Right lobe of liver (tissue), 6 donors: ENCODE data around the gene GABRG3. TPM values are rescaled to one million over a fixed set of nuclear protein-coding genes. Genes with fewer than 3 reads are reported as not detected.

Experiments
- ATAC-seq, 4 donors: fragments of 200-7000 bp; cut with Tn5 transposase; one replicate each; pipeline ENCODE4 v1.9.1; 2020; ENCODE audit warnings: mild to moderate bottlenecking in 4 of 4, moderate library complexity in 4 of 4
- DNase-seq, 3 donors: peaks; one replicate each; pipeline ENCODE4 v3.0.0-alpha.2; 2020
- H3K27ac ChIP-seq, 3 donors: fragments of 200-600 bp; one replicate each; pipeline ENCODE4 v1.8.0; 2022
- H3K27me3 ChIP-seq, 2 donors: fragments of 200-600 bp; one replicate each; pipeline ENCODE4 v1.8.0; 2022
- H3K36me3 ChIP-seq, 4 donors: fragments of 200-600 bp; sonication (generic) in 1 of 4; one replicate each; pipeline versions ENCODE4 v1.5.1 to v1.8.0; 2017 to 2022; ENCODE audit warnings: control low read depth in 1 of 4
- H3K4me1 ChIP-seq, 4 donors: fragments of 200-600 bp; sonication (generic) in 1 of 4; one replicate each; pipeline versions ENCODE4 v1.5.1 to v1.8.0; 2017 to 2022; ENCODE audit warnings: control low read depth in 1 of 4
- H3K4me3 ChIP-seq, 3 donors: fragments of 200-600 bp; one replicate each; pipeline ENCODE4 v1.8.0; 2022
- H3K9me3 ChIP-seq, 4 donors: fragments of 200-600 bp; sonication (generic) in 1 of 4; one replicate each; pipeline versions ENCODE4 v1.5.1 to v1.8.0; 2017 to 2022; ENCODE audit warnings: control low read depth in 1 of 4
- CTCF ChIP-seq, 4 donors: fragments of 200-600 bp in 3 of 4; fragments of 450-650 bp in 1 of 4; IDR thresholded peaks; one replicate each; pipeline versions ENCODE4 v1.5.1 to v1.8.0; 2016 to 2022; ENCODE audit warnings: antibody characterized with exemption in 4 of 4, mild to moderate bottlenecking in 2 of 4
- POLR2A ChIP-seq: fragments of 450-650 bp; IDR thresholded peaks from one replicate; pipeline ENCODE4 v1.6.1; 2017; ENCODE audit warnings: antibody characterized with exemption, mild to moderate bottlenecking
- WGBS: methylation state at CpG from one replicate; pipeline ENCODE4 v1.1.6; 2018; ENCODE audit warnings: low coverage, low lambda C conversion rate; ENCODE audit not compliant: insufficient coverage; ENCODE audit errors: missing lambda C conversion rate; 5-methylcytosine and 5-hydroxymethylcytosine counted together
- intact Hi-C, 2 donors: fragments of 100-400 bp; cut with DNase I; formaldehyde crosslinking; loops; one replicate each; pipeline versions ENCODE4 v1.11.2 to v1.14.1; 2022
- total RNA-seq, 6 experiments: library from RNA; depleted of rRNA in 2 of 6; stranded (reverse); fragments of >200 nt in 2 of 6; fragmentation: NEBNext Ultra II Directional in 3 of 6; extraction: Animal tissue kit (Norgen Biotek cat#: 25700) in 3 of 6; gene quantifications; one replicate each; pipeline versions ENCODE4 v1.1.0 to v1.2.4, GENCODE V29; 2016 to 2023
- donor health status: DM: no; HTN: yes; CAD: no.
- donor health status: DM: no; HTN: no; CAD: no.
- donor health status: DM: no; HTN: no; CAD: no.
- donor health status: DM: no; HTN: yes; CAD: no.
- donor health status: DM: no; HTN: yes; CAD: no.

GABRG3 gene
- total RNA-seq, 6 experiments from 2014 or later: 0.18 TPM; not detected in 5

DNA sequence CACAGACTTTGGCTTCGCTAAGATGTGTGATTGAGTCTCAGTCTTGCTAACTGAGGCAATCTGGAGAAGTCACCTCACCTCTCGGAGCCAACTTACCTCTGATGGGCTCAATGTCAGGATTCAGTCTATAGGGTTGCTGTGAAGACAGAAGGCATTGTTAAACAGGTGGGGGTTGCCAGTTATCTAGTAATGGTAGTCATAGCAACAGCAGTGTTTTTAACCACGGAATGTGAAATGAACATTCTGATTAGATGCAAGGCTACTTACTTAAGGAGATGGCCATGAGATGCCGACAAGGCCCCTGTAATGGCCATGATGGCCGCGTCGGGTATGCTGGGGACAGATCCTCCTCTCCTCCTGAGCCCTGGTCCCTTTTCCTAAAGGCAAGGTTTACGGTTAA is 243.1 kb downstream of the GABRG3 start:
- intact Hi-C loops: no loop called here
- no peaks in the 10 kb centered on the region for H3K4me1 ChIP-seq
- ATAC-seq (no peak), DNase-seq (no peak)
- WGBS: 53% methylated on average over 3 of the region's 8 CpGs
- H3K9me3 ChIP-seq: no peaks in the 10 kb centered on the region
- TF ChIP-seq POLR2A: no peak
- no peak for TF ChIP-seq CTCF (IDR thresholded peaks at IDR 0.05)
- H3K36me3 ChIP-seq: no peaks in the 10 kb centered on the region
- no peaks in the 10 kb centered on the region for H3K27me3 ChIP-seq
- H3K27ac ChIP-seq: no peak overlapping the region
- no peak overlapping the region for H3K4me3 ChIP-seq

- DNase-seq (no peak), ATAC-seq (no peak)
- TF ChIP-seq POLR2A (no peak), CTCF (IDR thresholded peaks at IDR 0.05) (no peak)
- 30% methylated on average over 3 of the region's 3 CpGs for WGBS
- Histone ChIP-seq H3K27ac (no peak overlapping the region), H3K36me3 (no peaks in the 10 kb centered on the region), H3K4me1 (no peaks in the 10 kb centered on the region), H3K9me3 (no peaks in the 10 kb centered on the region), H3K4me3 (no peak overlapping the region), H3K27me3 (no peaks in the 10 kb centered on the region)
- intact Hi-C loops: no loop called here
Observed at GRCh38 chr15:27214961-27215360, 244.0 kb downstream of the GABRG3 start.

- Histone ChIP-seq H3K4me3 (no peak overlapping the region), H3K9me3 (no peaks in the 10 kb centered on the region), H3K27ac (no peak overlapping the region), H3K27me3 (no peaks in the 10 kb centered on the region), H3K4me1 (no peaks in the 10 kb centered on the region), H3K36me3 (no peaks in the 10 kb centered on the region)
- no peak for DNase-seq
- intact Hi-C loops: no loop called here
- no peak for ATAC-seq
- TF ChIP-seq POLR2A (no peak), CTCF (IDR thresholded peaks at IDR 0.05) (no peak)
- WGBS: 45% methylated on average over 7 of the region's 8 CpGs
Observed at GRCh38 chr15:27218426-27218825, 247.4 kb downstream of the GABRG3 start.

GRCh38 chr15:27219636-27220035 is 248.7 kb downstream of the GABRG3 start:
- no peak for TF ChIP-seq CTCF (IDR thresholded peaks at IDR 0.05)
- no peak for TF ChIP-seq POLR2A
- 29% methylated on average over 4 of the region's 5 CpGs for WGBS
- H3K27ac ChIP-seq: no peak overlapping the region
- no peak overlapping the region for H3K4me3 ChIP-seq
- ATAC-seq: no peak
- no peaks in the 10 kb centered on the region for H3K36me3 ChIP-seq
- intact Hi-C loops: no loop called here
- H3K4me1 ChIP-seq: no peaks in the 10 kb centered on the region
- H3K9me3 ChIP-seq: no peaks in the 10 kb centered on the region
- no peak for DNase-seq
- H3K27me3 ChIP-seq: no peaks in the 10 kb centered on the region

- WGBS: 32% methylated on average over 4 of the region's 4 CpGs
- no peak for ATAC-seq
- no peak for DNase-seq
- no peaks in the 10 kb centered on the region for H3K36me3 ChIP-seq
- no peaks in the 10 kb centered on the region for H3K4me1 ChIP-seq
- no peaks in the 10 kb centered on the region for H3K27me3 ChIP-seq
- no peak overlapping the region for H3K4me3 ChIP-seq
- TF ChIP-seq CTCF (IDR thresholded peaks at IDR 0.05) (no peak), POLR2A (no peak)
- H3K9me3 ChIP-seq: no peaks in the 10 kb centered on the region
- H3K27ac ChIP-seq: no peak overlapping the region
- intact Hi-C loops: no loop called here
Observed at GRCh38 chr15:27220199-27220598, 249.2 kb downstream of the GABRG3 start.
